PC-3 (cell line): ENCODE results near the gene ZNF750. TPM values are rescaled to one million over a fixed set of nuclear protein-coding genes. Genes with fewer than 3 reads are reported as not detected.

Source experiments
- ATAC-seq: fragments of 200-7000 bp; cut with Tn5 transposase; 2 replicates; pipeline ENCODE4 v1.9.1; 2020; ENCODE audit warnings: mild to moderate bottlenecking, moderate library complexity
- BruUV-seq: library from RNA; stranded (reverse); fragments of 400-500 nt; replicated peaks from 2 replicates; lab custom pipeline; 2021; lab: Mats Ljungman, UMichigan
- CTCF ChIA-PET: fragments of 300-600 bp; sonication (Branson Sonifier 250); formaldehyde crosslinking; loops from one replicate; lab custom pipeline; 2022; ENCODE audit warnings: antibody characterized with exemption; lab: Charles Lee
- POLR2A ChIA-PET: fragments of 300-600 bp; sonication (Branson Sonifier 250); formaldehyde crosslinking; loops from one replicate; lab custom pipeline; 2022; ENCODE audit warnings: antibody characterized with exemption; ENCODE audit not compliant: unreplicated experiment; lab: Charles Lee
- DNase-seq: peaks from one replicate; pipeline ENCODE4 v3.0.0-alpha.2; 2015
- H2AFZ ChIP-seq: fragments of 300-600 bp; sonication (generic); 2 replicates; pipeline ENCODE4 v1.6.0; 2016; ENCODE audit warnings: antibody characterized with exemption, low read length
- H3F3A ChIP-seq: fragments of 300-600 bp; sonication (generic); one replicate; pipeline ENCODE4 v1.6.0; 2017; ENCODE audit warnings: antibody characterized with exemption, low read length, control low read depth, mild to moderate bottlenecking; ENCODE audit not compliant: unreplicated experiment
- H3K27ac ChIP-seq: fragments of 300-600 bp; sonication (generic); 2 replicates; pipeline ENCODE4 v1.5.1; 2016; ENCODE audit warnings: mild to moderate bottlenecking, low read length
- H3K27me3 ChIP-seq: fragments of 300-600 bp; sonication (generic); 2 replicates; pipeline ENCODE4 v1.6.1; 2016; ENCODE audit warnings: low read length, mixed read lengths
- H3K36me3 ChIP-seq: fragments of 300-600 bp; sonication (generic); 2 replicates; pipeline ENCODE4 v1.6.1; 2016; ENCODE audit warnings: low read depth, mixed run types, low read length, mixed read lengths
- H3K4me1 ChIP-seq: fragments of 300-600 bp; sonication (generic); 2 replicates; pipeline ENCODE4 v1.5.1; 2016; ENCODE audit warnings: low read length; ENCODE audit not compliant: insufficient read depth
- H3K4me2 ChIP-seq: fragments of 300-600 bp; sonication (generic); 2 replicates; pipeline ENCODE4 v1.6.0; 2016; ENCODE audit warnings: low read length
- H3K4me3 ChIP-seq: fragments of 300-600 bp; sonication (generic); 2 replicates; pipeline ENCODE4 v1.5.1; 2016; ENCODE audit warnings: mild to moderate bottlenecking, low read length, mixed read lengths
- H3K79me2 ChIP-seq: fragments of 300-600 bp; sonication (generic); 2 replicates; pipeline ENCODE4 v1.6.1; 2017; ENCODE audit warnings: low read length, mixed read lengths
- H3K9ac ChIP-seq: fragments of 300-600 bp; sonication (generic); 2 replicates; pipeline ENCODE4 v1.6.0; 2016; ENCODE audit warnings: mild to moderate bottlenecking, low read length
- H3K9me2 ChIP-seq: fragments of 300-600 bp; sonication (generic); replicated peaks from 2 replicates; pipeline ENCODE4 v1.6.1; 2016; ENCODE audit warnings: mixed run types, low read length, mixed read lengths
- H3K9me3 ChIP-seq: fragments of 300-600 bp; sonication (generic); 2 replicates; pipeline ENCODE4 v1.6.1; 2016; ENCODE audit warnings: low read length, mixed read lengths
- H4K20me1 ChIP-seq: fragments of 300-600 bp; sonication (generic); 2 replicates; pipeline ENCODE4 v1.6.1; 2016; ENCODE audit warnings: low read length, mixed read lengths
- CTCF ChIP-seq: fragments of 300-600 bp; sonication (generic); conservative IDR thresholded peaks from 2 replicates; pipeline ENCODE4 v1.5.1; 2017; ENCODE audit warnings: antibody characterized with exemption, low read depth, mild to moderate bottlenecking, low read length
- EZH2 ChIP-seq: fragments of 300-600 bp; sonication (generic); IDR thresholded peaks from one replicate; pipeline ENCODE4 v1.6.1; 2017; ENCODE audit warnings: antibody characterized with exemption, mild to moderate bottlenecking, low read length; ENCODE audit not compliant: unreplicated experiment
- EZH2phosphoT487 ChIP-seq: fragments of 300-600 bp; sonication (generic); IDR thresholded peaks from 2 replicates; pipeline ENCODE4 v1.6.1; 2018; ENCODE audit warnings: mild to moderate bottlenecking, antibody characterized with exemption, low read length, borderline replicate concordance
- intact Hi-C: fragments of 100-400 bp; cut with micrococcal nuclease; formaldehyde crosslinking; loops from 2 replicates; pipeline ENCODE4 v1.9.0; 2023
- total RNA-seq: library from RNA; depleted of rRNA; stranded (reverse); fragments of >200 nt; gene quantifications from 2 replicates; pipeline ENCODE4 v1.2.3, GENCODE V29; 2014

ZNF750 gene
- total RNA-seq, 1 experiment from 2014 or later, result not detected

- POLR2A ChIA-PET, result no interaction called here
- BruUV-seq, result no TSS peak
- Histone ChIP-seq H3K9ac (no peak overlapping the region), H3K4me1 (no peaks in the 10 kb centered on the region), H3K4me2 (no peak overlapping the region), H3K27me3 (no peaks in the 10 kb centered on the region), H3K9me2 (no peaks in the 10 kb centered on the region), H3K79me2 (no peaks in the 10 kb centered on the region), H3K9me3 (no peaks in the 10 kb centered on the region), H4K20me1 (no peaks in the 10 kb centered on the region), H3F3A (peaks cover 4% of the 10 kb centered on the region), H3K4me3 (no peak overlapping the region), H2AFZ (no peak overlapping the region), H3K36me3 (no peaks in the 10 kb centered on the region), H3K27ac (no peak overlapping the region)
- DNase-seq, result no peak
- intact Hi-C loops, result no loop called here
- TF ChIP-seq CTCF, result no peak
- TF ChIP-seq EZH2phosphoT487, result no peak
- no peak for TF ChIP-seq EZH2
- no peak for ATAC-seq
- CTCF ChIA-PET, result no interaction called here
Measured at GRCh38 chr17:82798752-82799151, 41.1 kb downstream of the ZNF750 start.

- Histone ChIP-seq H3K36me3 (no peaks in the 10 kb centered on the region), H4K20me1 (no peaks in the 10 kb centered on the region), H3K4me3 (no peak overlapping the region), H3K9me2 (no peaks in the 10 kb centered on the region), H3K27ac (no peak overlapping the region), H3K27me3 (no peaks in the 10 kb centered on the region), H3K9ac (no peak overlapping the region), H3K4me1 (no peaks in the 10 kb centered on the region), H3K9me3 (no peaks in the 10 kb centered on the region), H3K4me2 (no peak overlapping the region), H3F3A (peaks cover 4% of the 10 kb centered on the region), H3K79me2 (0 out of 2 replicates have a peak, but pooled peaks cover 4% of the 10 kb centered on the region), H2AFZ (no peak overlapping the region)
- DNase-seq (no peak), ATAC-seq (no peak)
- POLR2A ChIA-PET, result no interaction called here
- BruUV-seq, result no TSS peak
- CTCF ChIA-PET, result no interaction called here
- intact Hi-C loops, result no loop called here
- TF ChIP-seq EZH2 (no peak), EZH2phosphoT487 (no peak), CTCF (no peak)
Measured at GRCh38 chr17:82797061-82797460, 42.8 kb downstream of the ZNF750 start.

- no TSS peak for BruUV-seq
- Histone ChIP-seq H3K4me2 (no peak overlapping the region), H3K9me2 (no peaks in the 10 kb centered on the region), H3K9me3 (no peaks in the 10 kb centered on the region), H3K9ac (no peak overlapping the region), H4K20me1 (no peaks in the 10 kb centered on the region), H3F3A (peaks cover 4% of the 10 kb centered on the region), H3K79me2 (0 out of 2 replicates have a peak, but pooled peaks cover 4% of the 10 kb centered on the region), H3K27me3 (no peaks in the 10 kb centered on the region), H2AFZ (no peak overlapping the region), H3K27ac (no peak overlapping the region), H3K4me1 (no peaks in the 10 kb centered on the region; the same call in 1 of the 2 replicates), H3K36me3 (no peaks in the 10 kb centered on the region), H3K4me3 (no peak overlapping the region)
- TF ChIP-seq CTCF (no peak), EZH2 (no peak), EZH2phosphoT487 (no peak)
- CTCF ChIA-PET, result no interaction called here
- DNase-seq (no peak), ATAC-seq (no peak)
- POLR2A ChIA-PET, result no interaction called here
- intact Hi-C loops, result no loop called here
Measured at GRCh38 chr17:82795615-82796014, 44.2 kb downstream of the ZNF750 start.
